Urinary bladder (tissue), 4 donors: Measurements from ENCODE around the gene TMEM151B. TPM values are rescaled to one million over a fixed set of nuclear protein-coding genes. Genes with fewer than 3 reads are reported as not detected.

Experiments
- DNase-seq: peaks from one replicate; pipeline ENCODE4 v3.0.0-alpha.2; 2015; ENCODE audit errors: extremely low spot score
- H3K27ac ChIP-seq: one replicate; pipeline ENCODE4 v1.5.1; 2013; ENCODE audit warnings: low read depth, mild to moderate bottlenecking, moderate library complexity
- H3K36me3 ChIP-seq: one replicate; pipeline ENCODE4 v1.6.1; 2013; ENCODE audit warnings: mild to moderate bottlenecking, moderate library complexity; ENCODE audit not compliant: insufficient read depth
- H3K4me1 ChIP-seq: one replicate; pipeline ENCODE4 v1.6.1; 2013; ENCODE audit warnings: mild to moderate bottlenecking, moderate library complexity; ENCODE audit not compliant: insufficient read depth
- H3K4me3 ChIP-seq: one replicate; pipeline ENCODE4 v1.5.1; 2013; ENCODE audit warnings: low read depth, low read length
- WGBS: extraction: QIAGEN DNeasy Blood & Tissue Kit; methylation state at CpG from one replicate; pipeline ENCODE4 v1.1.7; 2013; 5-methylcytosine and 5-hydroxymethylcytosine counted together
- polyA plus RNA-seq: library from polyadenylated mRNA; stranded (reverse); fragments of 200-250 nt; gene quantifications from one replicate; pipeline ENCODE4 v1.2.3, GENCODE V29; 2013
- total RNA-seq: library from RNA; depleted of rRNA; stranded (reverse); fragments of >200 nt; gene quantifications from one replicate; pipeline ENCODE4 v1.2.3, GENCODE V29; 2014
- donor health status: healthy with polysubstance abuse.
- donor health status: healthy.

TMEM151B gene
- total and polyA plus RNA-seq, 2 donors, result 0.48 to 0.54 TPM

- no peaks in the 10 kb centered on the region for H3K36me3 ChIP-seq
- H3K27ac ChIP-seq, result no peak overlapping the region
- no peaks in the 10 kb centered on the region for H3K4me1 ChIP-seq
- no peak for DNase-seq
- no peak overlapping the region for H3K4me3 ChIP-seq
- 66% methylated on average over 4 of the region's 4 CpGs for WGBS
Measured at GRCh38 chr6:44355640-44356039, 85.4 kb downstream of the TMEM151B start.

DNA sequence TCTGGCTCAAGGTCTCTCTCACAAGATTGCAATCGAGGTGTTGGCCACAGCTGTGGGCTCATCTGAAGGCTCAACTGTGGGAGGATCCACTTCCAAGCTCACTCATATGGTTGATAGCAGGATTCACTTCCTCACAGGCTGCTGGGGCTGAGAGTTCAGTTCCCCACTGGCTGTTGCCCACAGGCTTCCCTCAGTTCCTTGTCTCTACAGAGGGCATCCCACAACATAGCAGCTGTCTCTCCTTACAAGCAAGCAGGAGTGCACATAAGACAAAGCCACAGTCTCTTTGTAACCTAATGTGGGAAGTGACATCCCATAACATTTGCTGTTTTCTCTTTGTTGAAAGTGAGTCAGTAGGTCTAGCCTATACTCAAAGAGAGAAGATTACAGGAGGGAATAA, 86.2 kb downstream of the TMEM151B start:
- Histone ChIP-seq H3K36me3 (no peaks in the 10 kb centered on the region), H3K4me1 (no peaks in the 10 kb centered on the region), H3K4me3 (no peak overlapping the region), H3K27ac (no peak overlapping the region)
- 55% methylated on average over 1 of the region's 1 CpG for WGBS
- no peak for DNase-seq

Other genes with a start within 250 kb of the TMEM151B start
- gene MRPL14, start 143.0 kb upstream of the TMEM151B start, total RNA-seq, result 27.4 TPM
- 42.0 TPM for gene MRPL14, start 143.0 kb upstream of the TMEM151B start, polyA plus RNA-seq
- gene TMEM63B, start 142.9 kb upstream of the TMEM151B start, total RNA-seq, result 12.4 TPM
- gene TMEM63B, start 142.9 kb upstream of the TMEM151B start, polyA plus RNA-seq, result 20.0 TPM
- gene CAPN11, start 111.6 kb upstream of the TMEM151B start, total RNA-seq, result 0.53 TPM
- gene CAPN11, start 111.6 kb upstream of the TMEM151B start, polyA plus RNA-seq, result 1.1 TPM
- not detected for gene MYMX, start 53.5 kb upstream of the TMEM151B start, total RNA-seq
- 0.28 TPM for gene MYMX, start 53.5 kb upstream of the TMEM151B start, polyA plus RNA-seq
- 16.3 TPM for gene SLC29A1, start 46.9 kb upstream of the TMEM151B start, total RNA-seq
- gene SLC29A1, start 46.9 kb upstream of the TMEM151B start, polyA plus RNA-seq, result 80.1 TPM
- 220 TPM for gene HSP90AB1, start 23.3 kb upstream of the TMEM151B start, total RNA-seq
- gene HSP90AB1, start 23.3 kb upstream of the TMEM151B start, polyA plus RNA-seq, result 600 TPM
- gene SLC35B2, start 12.9 kb upstream of the TMEM151B start, total RNA-seq, result 29.4 TPM
- gene SLC35B2, start 12.9 kb upstream of the TMEM151B start, polyA plus RNA-seq, result 51.3 TPM
- 2.6 TPM for gene NFKBIE, start 4.9 kb upstream of the TMEM151B start, total RNA-seq
- 5.5 TPM for gene NFKBIE, start 4.9 kb upstream of the TMEM151B start, polyA plus RNA-seq
- gene AARS2, start 42.9 kb downstream of the TMEM151B start, total RNA-seq, result 13.6 TPM
- gene AARS2, start 42.9 kb downstream of the TMEM151B start, polyA plus RNA-seq, result 7.5 TPM
- gene SPATS1, start 72.2 kb downstream of the TMEM151B start, total RNA-seq, result not detected
- not detected for gene SPATS1, start 72.2 kb downstream of the TMEM151B start, polyA plus RNA-seq
- gene CDC5L, start 117.3 kb downstream of the TMEM151B start, total RNA-seq, result 38.4 TPM
- gene CDC5L, start 117.3 kb downstream of the TMEM151B start, polyA plus RNA-seq, result 14.7 TPM